H1 (cell line): Measurements from ENCODE around the gene CDK19. TPM values are rescaled to one million over a fixed set of nuclear protein-coding genes. Genes with fewer than 3 reads are reported as not detected.

Experiments
- CTCF ChIA-PET: fragments of 300-600 bp; sonication (Branson Sonifier 250); formaldehyde crosslinking; loops from one replicate; lab custom pipeline; 2021; ENCODE audit not compliant: partially characterized antibody; lab: Charles Lee
- POLR2A ChIA-PET: fragments of 300-600 bp; sonication (Branson Sonifier 250); formaldehyde crosslinking; loops from one replicate; lab custom pipeline; 2021; ENCODE audit warnings: inconsistent platforms; ENCODE audit not compliant: partially characterized antibody; lab: Charles Lee
- DNase-seq, 2 experiments: peaks; one replicate each; pipeline versions ENCODE4 v3.0.0 to v3.0.0-alpha.2; 2010 to 2022; ENCODE audit warnings: low spot score in 2 of 2, low read depth in 1 of 2, mixed read lengths in 1 of 2
- FAIRE-seq: peaks from 2 replicates; lab custom pipeline; 2011; peaks lifted over from hg19 to GRCh38; lab: Jason Lieb, UNC
- H2AFZ ChIP-seq: 2 replicates; pipeline ENCODE4 v1.8.1; 2012; ENCODE audit warnings: low read length, inconsistent platforms
- H2AK5ac ChIP-seq: 2 replicates; pipeline ENCODE4 v1.6.1; 2013; ENCODE audit warnings: low read depth, low read length
- H2BK120ac ChIP-seq: replicated peaks from 2 replicates; pipeline ENCODE3; 2013; ENCODE audit warnings: low read depth, low read length, inconsistent platforms
- H2BK12ac ChIP-seq: 2 replicates; pipeline ENCODE4 v1.6.1; 2013; ENCODE audit warnings: low read depth, low read length
- H2BK15ac ChIP-seq: 2 replicates; pipeline ENCODE4 v1.6.1; 2013; ENCODE audit warnings: low read length
- H2BK20ac ChIP-seq: 2 replicates; pipeline ENCODE4 v1.6.1; 2013; ENCODE audit warnings: low read length
- H2BK5ac ChIP-seq: 2 replicates; pipeline ENCODE4 v1.6.1; 2013; ENCODE audit warnings: low read depth, low read length
- H3K14ac ChIP-seq: 2 replicates; pipeline ENCODE4 v1.6.1; 2013; ENCODE audit warnings: inconsistent platforms; ENCODE audit not compliant: insufficient read length
- H3K18ac ChIP-seq: 2 replicates; pipeline ENCODE4 v1.6.1; 2013; ENCODE audit warnings: low read length; ENCODE audit errors: extremely low read depth
- H3K23ac ChIP-seq: 2 replicates; pipeline ENCODE4 v1.6.1; 2013; ENCODE audit warnings: inconsistent platforms; ENCODE audit not compliant: insufficient read length
- H3K23me2 ChIP-seq: 2 replicates; pipeline ENCODE4 v1.6.1; 2013; ENCODE audit warnings: low read depth, low read length
- H3K27ac ChIP-seq: 2 replicates; pipeline ENCODE4 v1.6.1; 2011; ENCODE audit warnings: low read depth, low read length, inconsistent platforms
- H3K27me3 ChIP-seq, 4 experiments: replicated peaks in 1 of 4; 1 replicate in 1 of 4; 2 replicates in 3 of 4; pipeline versions ENCODE4 v1.6.1 to v1.8.1; 2011 to 2013; ENCODE audit warnings: low read length in 3 of 4, mild to moderate bottlenecking in 3 of 4, inconsistent platforms in 2 of 4, mixed read lengths in 2 of 4, moderate library complexity in 1 of 4; ENCODE audit not compliant: control insufficient read depth in 3 of 4, insufficient read depth in 3 of 4; ENCODE audit errors: extremely low read depth in 1 of 4
- H3K36me3 ChIP-seq, 4 experiments: 2 replicates each; pipeline versions ENCODE4 v1.6.1 to v1.8.1; 2011 to 2013; ENCODE audit warnings: mild to moderate bottlenecking in 4 of 4, low read length in 3 of 4, moderate library complexity in 2 of 4, control low read depth in 1 of 4, inconsistent platforms in 1 of 4; ENCODE audit not compliant: insufficient read depth in 4 of 4, control insufficient read depth in 2 of 4
- H3K4ac ChIP-seq: replicated peaks from 2 replicates; pipeline ENCODE3; 2013; ENCODE audit warnings: low read length, low read depth, mixed read lengths, inconsistent platforms; ENCODE audit not compliant: insufficient read length
- H3K4me1 ChIP-seq, 4 experiments: replicated peaks in 1 of 4; 1 replicate in 1 of 4; 2 replicates in 3 of 4; pipeline versions ENCODE4 v1.6.1 to v1.8.1; 2011 to 2013; ENCODE audit warnings: low read length in 3 of 4, inconsistent platforms in 2 of 4, mixed read lengths in 1 of 4; ENCODE audit not compliant: insufficient read depth in 4 of 4, control insufficient read depth in 3 of 4
- H3K4me2 ChIP-seq, 2 experiments: 2 replicates each; pipeline versions ENCODE4 v1.6.1 to v1.8.1; 2011 to 2013; ENCODE audit warnings: low read depth in 2 of 2, low read length in 2 of 2, control low read depth in 1 of 2, inconsistent platforms in 1 of 2, mild to moderate bottlenecking in 1 of 2; ENCODE audit not compliant: insufficient read depth in 1 of 2
- H3K4me3 ChIP-seq, 4 experiments: fragments of 200-600, 300-600 bp in 1 of 4; sonication (generic), shearing (Covaris generic), sonication (Bioruptor Twin) in 1 of 4; 2 replicates each; pipeline versions ENCODE4 v1.5.1 to v1.8.1; 2011 to 2016; ENCODE audit warnings: low read length in 4 of 4, low read depth in 3 of 4, control low read depth in 2 of 4, inconsistent platforms in 2 of 4, mild to moderate bottlenecking in 2 of 4, mixed read lengths in 1 of 4, moderate library complexity in 1 of 4; ENCODE audit not compliant: insufficient read depth in 2 of 4; ENCODE audit errors: extremely low read depth in 1 of 4
- H3K56ac ChIP-seq: replicated peaks from 2 replicates; pipeline ENCODE3; 2013; ENCODE audit warnings: low read depth, mild to moderate bottlenecking, mixed read lengths, low read length, inconsistent platforms; ENCODE audit not compliant: insufficient read length
- H3K79me1 ChIP-seq: 2 replicates; pipeline ENCODE4 v1.6.1; 2013; ENCODE audit warnings: low read depth, low read length, control low read depth
- H3K79me2 ChIP-seq, 2 experiments: 2 replicates each; pipeline versions ENCODE4 v1.6.1 to v1.8.1; 2012 to 2013; ENCODE audit warnings: low read length in 2 of 2, mild to moderate bottlenecking in 2 of 2, inconsistent platforms in 1 of 2; ENCODE audit not compliant: insufficient read depth in 2 of 2, control insufficient read depth in 1 of 2
- H3K9ac ChIP-seq, 4 experiments: replicated peaks in 1 of 4; 1 replicate in 1 of 4; 2 replicates in 3 of 4; pipeline versions ENCODE4 v1.6.1 to v1.8.1; 2011 to 2013; ENCODE audit warnings: low read depth in 3 of 4, low read length in 3 of 4, control low read depth in 2 of 4, mild to moderate bottlenecking in 2 of 4, moderate library complexity in 2 of 4, inconsistent platforms in 1 of 4; ENCODE audit errors: extremely low read depth in 1 of 4
- H3K9me3 ChIP-seq, 2 experiments: 2 replicates each; pipeline versions ENCODE4 v1.6.1 to v1.8.1; 2012 to 2013; ENCODE audit warnings: mild to moderate bottlenecking in 2 of 2, moderate library complexity in 2 of 2, control low read depth in 1 of 2, inconsistent platforms in 1 of 2, low read depth in 1 of 2, low read length in 1 of 2, mixed read lengths in 1 of 2; ENCODE audit not compliant: insufficient read depth in 2 of 2
- H4K20me1 ChIP-seq, 2 experiments: replicated peaks in 1 of 2; 2 replicates each; pipeline versions ENCODE3 to v1.8.1; 2011 to 2013; ENCODE audit warnings: inconsistent platforms in 2 of 2, low read length in 2 of 2, mild to moderate bottlenecking in 1 of 2; ENCODE audit not compliant: insufficient read depth in 2 of 2, control insufficient read depth in 1 of 2
- H4K5ac ChIP-seq: 2 replicates; pipeline ENCODE4 v1.6.1; 2013; ENCODE audit warnings: low read length, low read depth, mixed read lengths, inconsistent platforms; ENCODE audit not compliant: insufficient read length
- H4K8ac ChIP-seq: 2 replicates; pipeline ENCODE4 v1.8.0; 2013; ENCODE audit warnings: mild to moderate bottlenecking, moderate library complexity, low read length, inconsistent platforms; ENCODE audit not compliant: insufficient read depth; ENCODE audit errors: extremely low read depth
- H4K91ac ChIP-seq: replicated peaks from 2 replicates; pipeline ENCODE3; 2013; ENCODE audit warnings: low read length, mixed read lengths, inconsistent platforms; ENCODE audit not compliant: insufficient read length
- GABPA ChIP-seq: IDR thresholded peaks from 2 replicates; pipeline ENCODE4 v1.6.1; 2011; ENCODE audit warnings: mild to moderate bottlenecking, low read length, moderate library complexity, borderline replicate concordance; ENCODE audit not compliant: insufficient read depth
- MAX ChIP-seq: IDR thresholded peaks from 2 replicates; pipeline ENCODE4 v1.6.1; 2012; ENCODE audit warnings: inconsistent platforms
- SIN3A ChIP-seq, 2 experiments: IDR thresholded peaks in 1 of 2; conservative IDR thresholded peaks in 1 of 2; 2 replicates each; pipeline ENCODE4 v1.6.1; 2011 to 2012; ENCODE audit warnings: low read length in 2 of 2, improper control_type of control experiment in 1 of 2, low read depth in 1 of 2, mild to moderate bottlenecking in 1 of 2
- SP4 ChIP-seq: IDR thresholded peaks from 2 replicates; pipeline ENCODE4 v1.6.1; 2012; ENCODE audit warnings: low read length, inconsistent platforms
- SUZ12 ChIP-seq: fragments of 200-600 bp; sonication (generic); IDR thresholded peaks from 2 replicates; pipeline ENCODE4 v1.6.1; 2012; ENCODE audit warnings: mild to moderate bottlenecking, inconsistent platforms, low read length, moderate library complexity, mixed read lengths
- WGBS, 2 experiments: shearing (Covaris generic) in 1 of 2; methylation state at CpG; one replicate each; pipeline versions ENCODE4 v1.1.6 to v1.1.7; 2013 to 2015; ENCODE audit warnings: low lambda C conversion rate in 2 of 2, mixed read lengths in 2 of 2, inconsistent platforms in 1 of 2, low coverage in 1 of 2, missing lambda C conversion rate in 1 of 2; ENCODE audit not compliant: insufficient replicate concordance in 2 of 2, insufficient coverage in 1 of 2, insufficient read length in 1 of 2; ENCODE audit errors: extremely low coverage in 1 of 2, missing lambda C conversion rate in 1 of 2; 5-methylcytosine and 5-hydroxymethylcytosine counted together
- polyA plus RNA-seq, 7 experiments: library from polyadenylated mRNA; depleted of rRNA in 3 of 7; stranded (reverse) in 5 of 7; unstranded in 2 of 7; fragments of >200 nt in 5 of 7; fragments of 200-250 nt in 2 of 7; gene quantifications; 1 replicate in 5 of 7; 2 replicates in 1 of 7; 4 replicates in 1 of 7; pipeline versions ENCODE4 v1.2.1 to v1.2.3, GENCODE V29; 2011 to 2013; ENCODE audit warnings: missing spikeins in 2 of 7, mixed read lengths in 2 of 7
- total RNA-seq: library from RNA; stranded (reverse); fragmentation: NEBNext Ultra II Directional; extraction: Animal tissue kit (Norgen Biotek cat#: 25700); gene quantifications from 2 replicates; pipeline ENCODE4 v1.2.1, GENCODE V29; 2021

CDK19 gene
- total and polyA plus RNA-seq, 2 of the 8 experiments (the other 6 are each of a cell fraction or from before 2014, with no cell fraction given): 4.9 to 12.6 TPM

- no peak overlapping the region for H3K4ac ChIP-seq
- 100% methylated on average over 2 of the region's 2 CpGs; no CpG with 5 or more reads in 1 of the 2 experiments for WGBS, 2 experiments
- no peak overlapping the region for H4K8ac ChIP-seq
- TF ChIP-seq MAX: no peak
- no peak for TF ChIP-seq SIN3A (conservative IDR thresholded peaks at IDR 0.05 in 1 of 2, IDR thresholded peaks at IDR 0.05 in 1 of 2; ENCODE audit: low read depth in 1 of 2, low read length in 2 of 2)
- no peak for TF ChIP-seq SP4
- TF ChIP-seq SUZ12: no peak
- TF ChIP-seq GABPA: no peak
- H3K4me3 ChIP-seq: no peak overlapping the region
- H2AFZ ChIP-seq: no peak overlapping the region
- H3K79me2 ChIP-seq: no peaks in the 10 kb centered on the region
- H4K91ac ChIP-seq: no peak overlapping the region
- H3K4me2 ChIP-seq: no peak overlapping the region
- no peak for FAIRE-seq
- no peak for DNase-seq
- no peak overlapping the region for H2BK5ac ChIP-seq
- no peak overlapping the region for H3K23ac ChIP-seq
- no peak overlapping the region for H2BK20ac ChIP-seq
- no peak overlapping the region for H2BK12ac ChIP-seq
- peaks cover 0 to 1% of the 10 kb centered on the region in 2 experiments for H4K20me1 ChIP-seq
- no peak overlapping the region for H4K5ac ChIP-seq
- H3K36me3 ChIP-seq: no peaks in the 10 kb centered on the region
- H3K23me2 ChIP-seq: no peaks in the 10 kb centered on the region
- H2AK5ac ChIP-seq: no peak overlapping the region
- CTCF ChIA-PET: interaction anchor here (1.2 kb wide), 1 partner anchor 26 kb away, joined by 4 read pairs; no protein-coding TSS in a partner anchor
- H3K9ac ChIP-seq: no peak overlapping the region
- H3K9me3 ChIP-seq: no peaks in the 10 kb centered on the region
- H3K27ac ChIP-seq: no peak overlapping the region
- no peak overlapping the region for H2BK120ac ChIP-seq
- H3K79me1 ChIP-seq: no peaks in the 10 kb centered on the region
- H2BK15ac ChIP-seq: no peak overlapping the region
- no peak overlapping the region for H3K14ac ChIP-seq
- POLR2A ChIA-PET: interaction anchor here (0.9 to 1.7 kb wide), 3 partner anchors 22 to 118 kb away, joined by 3 to 4 read pairs (median 3); partner anchors contain the start of genes AMD1 and CDK19
- H3K18ac ChIP-seq: no peak overlapping the region
- no peak overlapping the region for H3K56ac ChIP-seq
- H3K27me3 ChIP-seq: no peaks in the 10 kb centered on the region
- no peaks in the 10 kb centered on the region for H3K4me1 ChIP-seq
Observed at GRCh38 chr6:110852773-110853172, 37.5 kb upstream of the CDK19 start.
